Skeletal muscle satellite cell (primary cell): ENCODE results near the gene CYP2S1. TPM values are rescaled to one million over a fixed set of nuclear protein-coding genes. Genes with fewer than 3 reads are reported as not detected.
"Not testable (repeated sequence)": the region's sequence is repeated elsewhere in the genome, so short reads cannot be mapped to it uniquely, and the experiment has no call there.

Source experiments
- H3K27me3 ChIP-seq: 2 replicates; pipeline ENCODE4 v1.7.0; 2013; ENCODE audit warnings: low read length; ENCODE audit not compliant: control insufficient read depth, insufficient read depth
- H3K36me3 ChIP-seq: 2 replicates; pipeline ENCODE4 v1.7.0; 2013; ENCODE audit warnings: mild to moderate bottlenecking, control low read depth, low read length; ENCODE audit not compliant: insufficient read depth
- H3K4me1 ChIP-seq: 2 replicates; pipeline ENCODE4 v1.7.0; 2013; ENCODE audit warnings: low read length; ENCODE audit not compliant: control insufficient read depth, insufficient read depth
- H3K4me2 ChIP-seq: 2 replicates; pipeline ENCODE4 v1.7.0; 2013; ENCODE audit warnings: mild to moderate bottlenecking, low read length
- H3K4me3 ChIP-seq: 2 replicates; pipeline ENCODE4 v1.7.0; 2013; ENCODE audit warnings: low read length
- H3K9ac ChIP-seq: 2 replicates; pipeline ENCODE4 v1.7.0; 2013; ENCODE audit warnings: mild to moderate bottlenecking, low read depth, low read length, moderate library complexity
- H3K9me3 ChIP-seq: replicated peaks from 2 replicates; pipeline ENCODE4 v1.7.0; 2013; ENCODE audit warnings: mild to moderate bottlenecking, control low read depth, low read length
- total RNA-seq: library from RNA; depleted of rRNA; stranded (reverse); fragments of >200 nt; gene quantifications from 2 replicates; pipeline ENCODE4 v1.2.3, GENCODE V29; 2012; rRNA removed

CYP2S1 gene
- total RNA-seq: not detected in 2 replicates

GRCh38 chr19:41192574-41193429, at the start of gene CYP2S1:
Gene CYP2S1 (plus strand): TSS chr19:41193219. CDS start chr19:41193265, 46 bp downstream.
- Histone ChIP-seq H3K27me3 (peaks cover 53% of the 10 kb centered on the region), H3K36me3 (no peaks in the 10 kb centered on the region), H3K4me2 (peak within 1 kb of the TSS; percentile 56), H3K4me3 (peak within 1 kb of the TSS; percentile 13), H3K9ac (no peak within 1 kb of the TSS), H3K4me1 (no peaks in the 10 kb centered on the region), H3K9me3 (no peaks in the 10 kb centered on the region)

- Histone ChIP-seq H3K9ac (no peak overlapping the region), H3K36me3 (no peaks in the 10 kb centered on the region), H3K4me2 (no peak overlapping the region), H3K9me3 (no peaks in the 10 kb centered on the region), H3K27me3 (peaks cover 21% of the 10 kb centered on the region), H3K4me1 (no peaks in the 10 kb centered on the region), H3K4me3 (no peak overlapping the region)
Measured at GRCh38 chr19:41144403-41144802, 48.6 kb upstream of the CYP2S1 start.

- Histone ChIP-seq H3K4me2 (no peak overlapping the region), H3K9ac (no peak overlapping the region), H3K36me3 (no peaks in the 10 kb centered on the region), H3K4me3 (no peak overlapping the region), H3K9me3 (no peaks in the 10 kb centered on the region), H3K27me3 (peaks cover 17% of the 10 kb centered on the region), H3K4me1 (no peaks in the 10 kb centered on the region)
Measured at GRCh38 chr19:41149831-41150230, 43.2 kb upstream of the CYP2S1 start.

- peaks cover 14% of the 10 kb centered on the region for H3K27me3 ChIP-seq
- not testable (repeated sequence) for H3K4me3 ChIP-seq, H3K4me1 ChIP-seq, H3K4me2 ChIP-seq, H3K9ac ChIP-seq, H3K9me3 ChIP-seq, H3K36me3 ChIP-seq
Measured at GRCh38 chr19:41150986-41151385, 42.0 kb upstream of the CYP2S1 start.

GRCh38 chr19:41154060-41154459, 39.0 kb upstream of the CYP2S1 start:
- H3K4me2 ChIP-seq: no peak overlapping the region
- H3K9me3 ChIP-seq: no peaks in the 10 kb centered on the region
- no peak overlapping the region for H3K9ac ChIP-seq
- peaks cover 1% of the 10 kb centered on the region for H3K27me3 ChIP-seq
- H3K4me3 ChIP-seq: no peak overlapping the region
- H3K36me3 ChIP-seq: no peaks in the 10 kb centered on the region
- no peaks in the 10 kb centered on the region for H3K4me1 ChIP-seq

GRCh38 chr19:41156207-41156606, 36.8 kb upstream of the CYP2S1 start:
- H3K9me3 ChIP-seq: no peaks in the 10 kb centered on the region
- H3K4me3 ChIP-seq: no peak overlapping the region
- no peak overlapping the region for H3K4me2 ChIP-seq
- no peaks in the 10 kb centered on the region for H3K36me3 ChIP-seq
- peaks cover 2% of the 10 kb centered on the region for H3K27me3 ChIP-seq
- no peaks in the 10 kb centered on the region for H3K4me1 ChIP-seq
- H3K9ac ChIP-seq: no peak overlapping the region

- Histone ChIP-seq H3K4me2 (no peak overlapping the region), H3K9me3 (no peaks in the 10 kb centered on the region), H3K4me1 (no peaks in the 10 kb centered on the region), H3K9ac (no peak overlapping the region), H3K27me3 (peaks cover 2% of the 10 kb centered on the region), H3K36me3 (no peaks in the 10 kb centered on the region), H3K4me3 (no peak overlapping the region)
Measured at GRCh38 chr19:41159881-41160280, 33.1 kb upstream of the CYP2S1 start.

- Histone ChIP-seq H3K4me1 (no peaks in the 10 kb centered on the region), H3K9ac (no peak overlapping the region), H3K36me3 (no peaks in the 10 kb centered on the region), H3K4me2 (no peak overlapping the region), H3K27me3 (peaks cover 2% of the 10 kb centered on the region), H3K4me3 (no peak overlapping the region), H3K9me3 (no peaks in the 10 kb centered on the region)
Measured at GRCh38 chr19:41161903-41162302, 31.1 kb upstream of the CYP2S1 start.

- Histone ChIP-seq H3K9ac (no peak overlapping the region), H3K27me3 (peaks cover 7% of the 10 kb centered on the region), H3K4me2 (no peak overlapping the region), H3K9me3 (no peaks in the 10 kb centered on the region), H3K36me3 (no peaks in the 10 kb centered on the region), H3K4me1 (no peaks in the 10 kb centered on the region), H3K4me3 (no peak overlapping the region)
Measured at GRCh38 chr19:41166944-41167804, 25.8 kb upstream of the CYP2S1 start.

- Histone ChIP-seq H3K27me3 (peaks cover 14% of the 10 kb centered on the region), H3K4me3 (no peak overlapping the region), H3K4me2 (no peak overlapping the region), H3K36me3 (no peaks in the 10 kb centered on the region), H3K4me1 (peaks cover 11% of the 10 kb centered on the region), H3K9me3 (no peaks in the 10 kb centered on the region), H3K9ac (no peak overlapping the region)
Measured at GRCh38 chr19:41172297-41173164, 20.5 kb upstream of the CYP2S1 start.
